Measurements from ENCODE around the gene PIP4P1.

The PIP4P1 gene

GRCh38 chr14:20486684-20487395 lies 25.6 kb upstream of the PIP4P1 start:
- no peak for ATAC-seq
- TF ChIP-seq OSR1 (CRISPR knock-in tag; IDR thresholded peaks at IDR 0.05) (no peak), PATZ1 (CRISPR knock-in tag; IDR thresholded peaks at IDR 0.05; ENCODE audit: borderline replicate concordance) (no peak), ARNTL (CRISPR knock-in tag; IDR thresholded peaks at IDR 0.05; ENCODE audit: borderline replicate concordance, low read depth) (no peak), ISL1 (CRISPR knock-in tag; IDR thresholded peaks at IDR 0.05) (no peak), ZFP3 (CRISPR knock-in tag; IDR thresholded peaks at IDR 0.05) (no peak), BACH2 (CRISPR knock-in tag; IDR thresholded peaks at IDR 0.05; ENCODE audit: borderline replicate concordance) (no peak), SNAI2 (CRISPR knock-in tag; IDR thresholded peaks at IDR 0.05) (no peak), ZNF8 (CRISPR knock-in tag; IDR thresholded peaks at IDR 0.05) (no peak), POU6F1 (CRISPR knock-in tag; IDR thresholded peaks at IDR 0.05; ENCODE audit: borderline replicate concordance, low read depth) (no peak)

GRCh38 chr14:20485900-20486299 lies 24.7 kb upstream of the PIP4P1 start:
- TF ChIP-seq RARB (CRISPR knock-in tag; IDR thresholded peaks at IDR 0.05), result no peak
- no peak for TF ChIP-seq ZFP3 (CRISPR knock-in tag; IDR thresholded peaks at IDR 0.05)
- no peak for TF ChIP-seq CREB5 (CRISPR knock-in tag; IDR thresholded peaks at IDR 0.05; ENCODE audit: low read depth)
- no peak for TF ChIP-seq CSRNP3 (CRISPR knock-in tag; IDR thresholded peaks at IDR 0.05)
- no peak for TF ChIP-seq ZNF8 (CRISPR knock-in tag; IDR thresholded peaks at IDR 0.05)
- no peak for ATAC-seq

- ATAC-seq, result no peak
- TF ChIP-seq ISL1 (CRISPR knock-in tag; IDR thresholded peaks at IDR 0.05) (no peak), ZNF70 (CRISPR knock-in tag; IDR thresholded peaks at IDR 0.05) (no peak), ZNF565 (CRISPR knock-in tag; conservative IDR thresholded peaks at IDR 0.05; ENCODE audit: low read depth) (no peak), CSDC2 (CRISPR knock-in tag; IDR thresholded peaks at IDR 0.05) (no peak), POU6F1 (CRISPR knock-in tag; IDR thresholded peaks at IDR 0.05; ENCODE audit: borderline replicate concordance, low read depth) (no peak), ARNTL (CRISPR knock-in tag; IDR thresholded peaks at IDR 0.05; ENCODE audit: borderline replicate concordance, low read depth) (no peak), ZFP3 (CRISPR knock-in tag; IDR thresholded peaks at IDR 0.05) (no peak), CREB5 (CRISPR knock-in tag; IDR thresholded peaks at IDR 0.05; ENCODE audit: low read depth) (no peak), TCF4 (CRISPR knock-in tag; IDR thresholded peaks at IDR 0.05; ENCODE audit: borderline replicate concordance) (no peak), ESRRG (CRISPR knock-in tag; IDR thresholded peaks at IDR 0.05) (no peak), PPARA (CRISPR knock-in tag; IDR thresholded peaks at IDR 0.05; ENCODE audit: borderline replicate concordance) (no peak), TOX (CRISPR knock-in tag; IDR thresholded peaks at IDR 0.05; ENCODE audit: borderline replicate concordance) (no peak), ZC3H10 (CRISPR knock-in tag; IDR thresholded peaks at IDR 0.05) (no peak), BACH2 (CRISPR knock-in tag; IDR thresholded peaks at IDR 0.05; ENCODE audit: borderline replicate concordance) (no peak), CSRNP3 (CRISPR knock-in tag; IDR thresholded peaks at IDR 0.05) (no peak), TSHZ2 (CRISPR knock-in tag; IDR thresholded peaks at IDR 0.05) (no peak), SNAI2 (CRISPR knock-in tag; IDR thresholded peaks at IDR 0.05) (no peak)
Observed at GRCh38 chr14:20482382-20482781, 21.1 kb upstream of the PIP4P1 start.

All from SK-N-SH treated with all-trans-retinoic acid at 6 μM for 48 hours (cell line).